Neural cell (in vitro differentiated cells): Measurements from ENCODE around the gene PAK2. TPM values are rescaled to one million over a fixed set of nuclear protein-coding genes. Genes with fewer than 3 reads are reported as not detected.

ENCODE experiments used
- H2AFZ ChIP-seq: fragments of 200-600, 300-800 bp; sonication (generic), shearing (Covaris generic); 2 replicates; pipeline ENCODE4 v1.6.0; 2014; ENCODE audit warnings: low read depth, mild to moderate bottlenecking, antibody characterized with exemption, low read length, moderate library complexity
- H3F3A ChIP-seq: fragments of 200-600 bp; shearing (Covaris generic); 2 replicates; pipeline ENCODE4 v1.6.1; 2016; ENCODE audit warnings: mild to moderate bottlenecking, moderate library complexity, mixed read lengths, antibody characterized with exemption, low read length; ENCODE audit not compliant: insufficient read depth, poor library complexity, severe bottlenecking
- H3K27ac ChIP-seq: fragments of 200-600, 300-800 bp; sonication (generic), shearing (Covaris generic); 2 replicates; pipeline ENCODE4 v1.5.1; 2014; ENCODE audit warnings: mild to moderate bottlenecking, low read length, moderate library complexity
- H3K27me3 ChIP-seq: fragments of 300-800, 200-600 bp; sonication (generic), shearing (Covaris generic); 2 replicates; pipeline ENCODE4 v1.6.0; 2014; ENCODE audit warnings: mild to moderate bottlenecking, low read depth, low read length, moderate library complexity; ENCODE audit not compliant: insufficient read depth
- H3K36me3 ChIP-seq: fragments of 300-800, 200-600 bp; sonication (generic), shearing (Covaris generic); 2 replicates; pipeline ENCODE4 v1.5.1; 2014; ENCODE audit warnings: mild to moderate bottlenecking, antibody characterized with exemption, low read length, moderate library complexity; ENCODE audit not compliant: insufficient read depth
- H3K4me2 ChIP-seq: fragments of 300-800, 200-600 bp; sonication (generic), shearing (Covaris generic); 2 replicates; pipeline ENCODE4 v1.6.0; 2014; ENCODE audit warnings: mild to moderate bottlenecking, low read length
- H3K4me3 ChIP-seq: fragments of 300-800, 200-600 bp; sonication (generic), shearing (Covaris generic); 2 replicates; pipeline ENCODE4 v1.5.1; 2014; ENCODE audit warnings: mild to moderate bottlenecking, low read length, moderate library complexity
- H3K79me2 ChIP-seq: fragments of 200-600 bp; shearing (Covaris generic); replicated peaks from 2 replicates; pipeline ENCODE4 v1.6.0; 2014; ENCODE audit warnings: mild to moderate bottlenecking, low read length, moderate library complexity; ENCODE audit not compliant: insufficient read depth
- H3K9ac ChIP-seq: fragments of 300-800, 200-600 bp; sonication (generic), shearing (Covaris generic); 2 replicates; pipeline ENCODE4 v1.6.1; 2016; ENCODE audit warnings: mild to moderate bottlenecking, low read length, mixed read lengths
- H3K9me2 ChIP-seq: fragments of 200-600 bp; shearing (Covaris generic); 2 replicates; pipeline ENCODE4 v1.6.1; 2016; ENCODE audit warnings: mild to moderate bottlenecking, low read length, mixed read lengths; ENCODE audit not compliant: insufficient read depth
- H3K9me3 ChIP-seq: fragments of 200-600, 300-800 bp; sonication (generic), shearing (Covaris generic); 2 replicates; pipeline ENCODE4 v1.6.1; 2016; ENCODE audit warnings: mild to moderate bottlenecking, mixed run types, low read length, moderate library complexity, mixed read lengths
- H4K20me1 ChIP-seq: fragments of 200-600 bp; shearing (Covaris generic); 2 replicates; pipeline ENCODE4 v1.6.1; 2016; ENCODE audit warnings: mild to moderate bottlenecking, mixed run types; ENCODE audit not compliant: insufficient read depth
- EP300 ChIP-seq: fragments of 450-650 bp; conservative IDR thresholded peaks from 2 replicates; pipeline ENCODE4 v1.6.1; 2014; ENCODE audit warnings: antibody characterized with exemption, mild to moderate bottlenecking, moderate library complexity; ENCODE audit not compliant: poor library complexity, severe bottlenecking
- EZH2 ChIP-seq: fragments of 200-600, 300-800 bp; shearing (Covaris generic), sonication (generic); IDR thresholded peaks from 2 replicates; pipeline ENCODE4 v1.6.1; 2014; ENCODE audit warnings: antibody characterized with exemption, low read length, borderline replicate concordance, mild to moderate bottlenecking; ENCODE audit not compliant: insufficient read depth, poor library complexity, severe bottlenecking
- MXI1 ChIP-seq: fragments of 450-650 bp; conservative IDR thresholded peaks from 2 replicates; pipeline ENCODE4 v1.6.1; 2014; ENCODE audit warnings: antibody characterized with exemption, mild to moderate bottlenecking; ENCODE audit not compliant: poor library complexity, severe bottlenecking
- POLR2AphosphoS5 ChIP-seq: IDR thresholded peaks from 2 replicates; pipeline ENCODE4 v1.6.1; 2012
- RAD21 ChIP-seq: fragments of 450-650 bp; conservative IDR thresholded peaks from 2 replicates; pipeline ENCODE4 v1.6.1; 2014; ENCODE audit warnings: antibody characterized with exemption, mild to moderate bottlenecking, moderate library complexity
- REST ChIP-seq: IDR thresholded peaks from 2 replicates; pipeline ENCODE4 v1.6.1; 2012; ENCODE audit warnings: borderline replicate concordance
- SMC3 ChIP-seq: fragments of 450-650 bp; conservative IDR thresholded peaks from 2 replicates; pipeline ENCODE4 v1.6.1; 2014; ENCODE audit warnings: antibody characterized with exemption, mild to moderate bottlenecking, moderate library complexity; ENCODE audit not compliant: poor library complexity
- TAF1 ChIP-seq: IDR thresholded peaks from 2 replicates; pipeline ENCODE4 v1.6.1; 2012; ENCODE audit warnings: low read depth
- polyA plus RNA-seq: library from polyadenylated mRNA; depleted of rRNA; stranded (reverse); fragments of >200 nt; gene quantifications from 2 replicates; pipeline ENCODE4 v1.2.3, GENCODE V29; 2014
- TF ChIP-seq, protein P1 (sequence below): fragments of 450-650 bp; IDR thresholded peaks from 2 replicates; pipeline ENCODE4 v1.5.1; 2014; ENCODE audit warnings: antibody characterized with exemption, mild to moderate bottlenecking, moderate library complexity; ENCODE audit not compliant: poor library complexity, severe bottlenecking

Gene PAK2
- polyA plus RNA-seq, 1 donor from 2014 or later, result 40.3 TPM

DNA sequence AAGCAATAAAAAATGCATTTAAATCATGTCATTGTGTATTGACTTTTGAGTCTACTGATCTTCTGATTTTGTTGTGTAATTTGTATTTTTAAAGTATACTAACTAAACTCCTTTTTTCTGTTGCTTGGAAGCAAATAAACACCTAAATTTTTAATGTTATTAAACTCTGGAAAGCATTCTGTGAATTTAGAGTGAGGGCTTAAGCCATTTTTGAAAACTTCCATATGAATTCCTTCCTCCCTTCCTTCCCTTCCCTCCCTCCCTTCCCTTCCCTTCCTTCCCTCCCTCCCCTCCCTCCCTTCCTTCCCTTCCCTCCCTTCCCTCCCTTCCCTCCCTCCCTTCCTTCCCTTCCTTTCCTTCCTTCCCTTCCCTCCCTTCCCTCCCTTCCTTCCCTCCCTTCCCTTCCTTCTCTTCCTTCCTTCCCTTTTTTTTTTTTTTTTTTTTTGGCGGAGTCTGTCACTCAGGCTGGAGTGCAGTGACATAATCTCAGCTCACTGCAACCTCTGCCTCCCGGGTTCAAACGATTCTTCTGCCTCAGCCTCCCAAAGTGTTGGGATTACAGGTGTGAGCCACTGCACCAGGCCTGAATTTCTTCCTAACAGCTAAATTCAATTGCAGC is 71.4 kb downstream of the PAK2 start:
- H3K27ac ChIP-seq, result no peak overlapping the region
- no peak overlapping the region for H3K4me3 ChIP-seq
- no peak overlapping the region for H2AFZ ChIP-seq
- no peaks in the 10 kb centered on the region for H3K9me3 ChIP-seq
- H4K20me1 ChIP-seq, result no peaks in the 10 kb centered on the region
- no peaks in the 10 kb centered on the region for H3K27me3 ChIP-seq
- H3K9ac ChIP-seq, result no peak overlapping the region
- no peaks in the 10 kb centered on the region for H3K79me2 ChIP-seq
- no peak for TF ChIP-seq RAD21
- TF ChIP-seq MXI1, result no peak
- TF ChIP-seq, protein P1, sequence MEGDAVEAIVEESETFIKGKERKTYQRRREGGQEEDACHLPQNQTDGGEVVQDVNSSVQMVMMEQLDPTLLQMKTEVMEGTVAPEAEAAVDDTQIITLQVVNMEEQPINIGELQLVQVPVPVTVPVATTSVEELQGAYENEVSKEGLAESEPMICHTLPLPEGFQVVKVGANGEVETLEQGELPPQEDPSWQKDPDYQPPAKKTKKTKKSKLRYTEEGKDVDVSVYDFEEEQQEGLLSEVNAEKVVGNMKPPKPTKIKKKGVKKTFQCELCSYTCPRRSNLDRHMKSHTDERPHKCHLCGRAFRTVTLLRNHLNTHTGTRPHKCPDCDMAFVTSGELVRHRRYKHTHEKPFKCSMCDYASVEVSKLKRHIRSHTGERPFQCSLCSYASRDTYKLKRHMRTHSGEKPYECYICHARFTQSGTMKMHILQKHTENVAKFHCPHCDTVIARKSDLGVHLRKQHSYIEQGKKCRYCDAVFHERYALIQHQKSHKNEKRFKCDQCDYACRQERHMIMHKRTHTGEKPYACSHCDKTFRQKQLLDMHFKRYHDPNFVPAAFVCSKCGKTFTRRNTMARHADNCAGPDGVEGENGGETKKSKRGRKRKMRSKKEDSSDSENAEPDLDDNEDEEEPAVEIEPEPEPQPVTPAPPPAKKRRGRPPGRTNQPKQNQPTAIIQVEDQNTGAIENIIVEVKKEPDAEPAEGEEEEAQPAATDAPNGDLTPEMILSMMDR, result no peak
- TF ChIP-seq POLR2AphosphoS5, result no peak
- TF ChIP-seq EZH2, result no peak
- TF ChIP-seq SMC3, result no peak
- no peak for TF ChIP-seq REST
- TF ChIP-seq TAF1, result no peak
- no peak for TF ChIP-seq EP300
- no peaks in the 10 kb centered on the region for H3F3A ChIP-seq
- H3K4me2 ChIP-seq, result no peak overlapping the region
- H3K9me2 ChIP-seq, result no peaks in the 10 kb centered on the region
- H3K36me3 ChIP-seq, result no peaks in the 10 kb centered on the region

GRCh38 chr3:196812853-196813252 is 73.2 kb downstream of the PAK2 start:
- H3K27ac ChIP-seq, result no peak overlapping the region
- H4K20me1 ChIP-seq, result no peaks in the 10 kb centered on the region
- no peak overlapping the region for H2AFZ ChIP-seq
- no peak for TF ChIP-seq TAF1
- TF ChIP-seq MXI1, result no peak
- TF ChIP-seq SMC3, result no peak
- TF ChIP-seq POLR2AphosphoS5, result no peak
- TF ChIP-seq REST, result no peak
- no peak for TF ChIP-seq RAD21
- TF ChIP-seq, protein P1, result no peak
- no peak for TF ChIP-seq EZH2
- no peak for TF ChIP-seq EP300
- no peaks in the 10 kb centered on the region for H3F3A ChIP-seq
- no peaks in the 10 kb centered on the region for H3K79me2 ChIP-seq
- H3K27me3 ChIP-seq, result no peaks in the 10 kb centered on the region
- no peak overlapping the region for H3K4me2 ChIP-seq
- H3K9me3 ChIP-seq, result no peaks in the 10 kb centered on the region
- H3K9ac ChIP-seq, result no peak overlapping the region
- H3K36me3 ChIP-seq, result no peaks in the 10 kb centered on the region
- H3K4me3 ChIP-seq, result no peak overlapping the region
- no peaks in the 10 kb centered on the region for H3K9me2 ChIP-seq
